Measurements from ENCODE around the gene POLD2.

The POLD2 gene

GRCh38 chr7:44114586-44115310 is 8.6 kb downstream of the POLD2 start:
- no peak for DNase-seq (ENCODE audit: low read depth)

GRCh38 chr7:44113764-44114354 is 9.5 kb downstream of the POLD2 start:
- no peak for DNase-seq (ENCODE audit: low read depth)

GRCh38 chr7:44112997-44113763 is 10.2 kb downstream of the POLD2 start:
- DNase-seq (ENCODE audit: low read depth) = no peak

- no peak for DNase-seq (ENCODE audit: low read depth)
Observed at GRCh38 chr7:44112231-44112996, 10.9 kb downstream of the POLD2 start.

GRCh38 chr7:44111761-44112160 is 11.6 kb downstream of the POLD2 start:
- DNase-seq (ENCODE audit: low read depth) = no peak

GRCh38 chr7:44110719-44111635 is 12.4 kb downstream of the POLD2 start:
- no peak for DNase-seq (ENCODE audit: low read depth)

GRCh38 chr7:44109991-44110390 is 13.4 kb downstream of the POLD2 start:
- DNase-seq (ENCODE audit: low read depth) = no peak

GRCh38 chr7:44108768-44109750 is 14.3 kb downstream of the POLD2 start:
- DNase-seq (ENCODE audit: low read depth) = no peak

- DNase-seq (ENCODE audit: low read depth) = no peak
Observed at GRCh38 chr7:44107961-44108767, 15.2 kb downstream of the POLD2 start.

GRCh38 chr7:44107116-44107960 is 16.0 kb downstream of the POLD2 start:
- no peak for DNase-seq (ENCODE audit: low read depth)

GRCh38 chr7:44106311-44107065 is 16.9 kb downstream of the POLD2 start:
- no peak for DNase-seq (ENCODE audit: low read depth)

GRCh38 chr7:44105832-44106231 is 17.5 kb downstream of the POLD2 start:
- no peak for DNase-seq (ENCODE audit: low read depth)

- no peak for DNase-seq (ENCODE audit: low read depth)
Observed at GRCh38 chr7:44104860-44105771, 18.2 kb downstream of the POLD2 start.

GRCh38 chr7:44103923-44104859 is 19.2 kb downstream of the POLD2 start, which contains the start of gene AEBP1:
AEBP1 (plus strand) TSS chr7:44104345; CDS start chr7:44104666, 321 bp downstream.
- DNase-seq (ENCODE audit: low read depth) = no peak

GRCh38 chr7:44103566-44103922 is 19.8 kb downstream of the POLD2 start:
- DNase-seq (ENCODE audit: low read depth) = no peak
